Colonic mucosa (tissue), 4 donors: ENCODE results near the gene PLCB1. TPM values are rescaled to one million over a fixed set of nuclear protein-coding genes. Genes with fewer than 3 reads are reported as not detected.

Experiments used
- DNase-seq: peaks from one replicate; pipeline ENCODE4 v3.0.0-alpha.2; 2020
- H3K27ac ChIP-seq: fragments of 200-600 bp; one replicate; pipeline ENCODE4 v1.8.0; 2021
- H3K27me3 ChIP-seq: fragments of 200-600 bp; one replicate; pipeline ENCODE4 v1.8.0; 2021
- H3K36me3 ChIP-seq: fragments of 200-600 bp; one replicate; pipeline ENCODE4 v1.8.0; 2021
- H3K4me1 ChIP-seq: fragments of 200-600 bp; one replicate; pipeline ENCODE4 v1.8.0; 2021; ENCODE audit warnings: mild to moderate bottlenecking
- H3K4me3 ChIP-seq: fragments of 200-600 bp; one replicate; pipeline ENCODE4 v1.8.0; 2021
- H3K9ac ChIP-seq, 2 donors: one replicate each; pipeline ENCODE4 v1.7.0; 2013; ENCODE audit warnings: control low read depth in 2 of 2, low read depth in 2 of 2, low read length in 2 of 2
- H3K9me3 ChIP-seq: fragments of 200-600 bp; one replicate; pipeline ENCODE4 v1.8.0; 2021
- CTCF ChIP-seq: fragments of 200-600 bp; IDR thresholded peaks from one replicate; pipeline ENCODE4 v1.8.0; 2022; ENCODE audit warnings: antibody characterized with exemption, mild to moderate bottlenecking
- intact Hi-C: fragments of 100-400 bp; cut with DNase I; formaldehyde crosslinking; loops from one replicate; pipeline ENCODE4 v1.14.1; 2022
- total RNA-seq, 2 donors: library from RNA; stranded (reverse); fragmentation: NEBNext Ultra II Directional in 1 of 2; extraction: Animal tissue kit (Norgen Biotek cat#: 25700) in 1 of 2; gene quantifications; one replicate each; pipeline ENCODE4 v1.2.1, GENCODE V29; 2021
- donor health status: healthy.
- donor health status: DM: no; HTN: no; CAD: no.
- donor health status: DM: no; HTN: no; CAD: no.

Gene PLCB1
- total RNA-seq, 2 donors from 2014 or later, result 8.3 to 9.6 TPM

GRCh38 chr20:8326899-8327298 is 194.8 kb downstream of the PLCB1 start:
- Histone ChIP-seq H3K9me3 (no peaks in the 10 kb centered on the region), H3K4me3 (no peak overlapping the region), H3K27ac (no peak overlapping the region), H3K9ac (no peak overlapping the region), H3K36me3 (no peaks in the 10 kb centered on the region), H3K4me1 (no peaks in the 10 kb centered on the region), H3K27me3 (no peaks in the 10 kb centered on the region)
- DNase-seq, result no peak
- no peak for TF ChIP-seq CTCF
- intact Hi-C loops, result no loop called here

GRCh38 chr20:8328189-8328588 is 196.1 kb downstream of the PLCB1 start:
- H3K4me1 ChIP-seq, result no peaks in the 10 kb centered on the region
- no peaks in the 10 kb centered on the region for H3K9me3 ChIP-seq
- intact Hi-C loops, result no loop called here
- H3K36me3 ChIP-seq, result no peaks in the 10 kb centered on the region
- TF ChIP-seq CTCF, result no peak
- no peak overlapping the region for H3K27ac ChIP-seq
- H3K9ac ChIP-seq, result no peak overlapping the region
- no peaks in the 10 kb centered on the region for H3K27me3 ChIP-seq
- no peak overlapping the region for H3K4me3 ChIP-seq
- no peak for DNase-seq

GRCh38 chr20:8330319-8330784 is 198.3 kb downstream of the PLCB1 start:
- Histone ChIP-seq H3K9me3 (no peaks in the 10 kb centered on the region), H3K27ac (no peak overlapping the region), H3K9ac (no peak overlapping the region), H3K4me1 (no peaks in the 10 kb centered on the region), H3K4me3 (no peak overlapping the region), H3K36me3 (no peaks in the 10 kb centered on the region), H3K27me3 (no peaks in the 10 kb centered on the region)
- no peak for TF ChIP-seq CTCF
- DNase-seq, result no peak
- intact Hi-C loops, result no loop called here

- intact Hi-C loops, result no loop called here
- no peak for DNase-seq
- Histone ChIP-seq H3K27me3 (no peaks in the 10 kb centered on the region), H3K36me3 (no peaks in the 10 kb centered on the region), H3K4me3 (no peak overlapping the region), H3K27ac (no peak overlapping the region), H3K9me3 (no peaks in the 10 kb centered on the region), H3K4me1 (no peaks in the 10 kb centered on the region), H3K9ac (no peak overlapping the region)
- TF ChIP-seq CTCF, result no peak
Measured at GRCh38 chr20:8330785-8331695, 199.0 kb downstream of the PLCB1 start.

- Histone ChIP-seq H3K4me1 (no peaks in the 10 kb centered on the region), H3K27me3 (no peaks in the 10 kb centered on the region), H3K27ac (no peak overlapping the region), H3K9me3 (no peaks in the 10 kb centered on the region), H3K36me3 (no peaks in the 10 kb centered on the region), H3K4me3 (no peak overlapping the region), H3K9ac (no peak overlapping the region)
- no peak for DNase-seq
- intact Hi-C loops, result no loop called here
- TF ChIP-seq CTCF, result no peak
Measured at GRCh38 chr20:8331740-8332412, 199.8 kb downstream of the PLCB1 start.
